SH-SY5Y (cell line): ENCODE measurements around the gene TK1.

Source experiments
- GATA2 ChIP-seq: IDR thresholded peaks from 2 replicates; pipeline ENCODE4 v1.6.1; 2011; ENCODE audit warnings: mild to moderate bottlenecking, low read depth, low read length
- GATA3 ChIP-seq: IDR thresholded peaks from 2 replicates; pipeline ENCODE4 v1.6.1; 2011; ENCODE audit warnings: low read depth, mild to moderate bottlenecking, low read length, moderate library complexity

GRCh38 chr17:78230252-78230962 is 43.6 kb upstream of the TK1 start:
- TF ChIP-seq GATA2 (no peak), GATA3 (no peak)
